ENCODE results near the gene SLC66A2.
A peak's percentile ranks its signal among the peaks of the same experiment; 100 is the strongest.

The SLC66A2 gene

DNA sequence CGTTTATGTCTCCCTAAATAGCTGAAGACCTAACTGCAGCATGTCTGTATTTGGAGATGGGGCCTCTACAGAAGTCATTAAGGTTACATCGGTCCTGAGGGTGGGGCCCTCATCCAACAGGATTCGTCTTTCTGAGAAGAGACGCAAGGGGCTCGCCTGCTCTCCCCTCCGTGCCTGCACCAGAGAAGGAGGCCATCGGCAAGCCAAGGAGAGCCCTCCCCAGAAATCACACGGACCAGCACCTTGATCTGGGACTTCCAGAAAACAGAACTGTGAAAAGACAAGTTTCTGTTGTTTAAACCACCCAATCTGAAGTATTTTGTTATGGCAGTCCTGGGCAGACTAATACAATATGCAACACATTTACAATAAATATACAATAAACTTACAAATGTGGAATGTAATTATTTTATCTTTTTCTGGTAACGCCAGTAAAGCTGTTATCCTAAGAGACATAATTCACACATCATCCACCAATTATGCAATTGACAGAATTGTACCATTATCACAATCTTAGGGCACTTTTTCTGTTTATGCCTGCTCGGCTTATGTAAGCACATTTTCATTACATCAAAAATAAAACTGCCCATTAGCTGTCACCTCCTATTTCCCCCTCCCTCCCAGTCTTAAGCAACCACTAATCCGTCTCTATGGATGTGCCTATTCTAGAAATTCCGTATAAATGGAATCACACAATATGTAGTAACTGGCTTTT is 19.1 kb upstream of the SLC66A2 start:
- no peak for DNase-seq

- peak; percentile 28 for DNase-seq
These were observed 13.9 kb upstream of the SLC66A2 start for GRCh38 chr18:79965119-79965902.

- peak; percentile 72 for DNase-seq
These were observed 13.1 kb upstream of the SLC66A2 start, which contains the start of gene HSBP1L1 for GRCh38 chr18:79964330-79965118. HSBP1L1 (plus strand) TSS chr18:79964643; CDS start chr18:79964736, 93 bp downstream.

DNA sequence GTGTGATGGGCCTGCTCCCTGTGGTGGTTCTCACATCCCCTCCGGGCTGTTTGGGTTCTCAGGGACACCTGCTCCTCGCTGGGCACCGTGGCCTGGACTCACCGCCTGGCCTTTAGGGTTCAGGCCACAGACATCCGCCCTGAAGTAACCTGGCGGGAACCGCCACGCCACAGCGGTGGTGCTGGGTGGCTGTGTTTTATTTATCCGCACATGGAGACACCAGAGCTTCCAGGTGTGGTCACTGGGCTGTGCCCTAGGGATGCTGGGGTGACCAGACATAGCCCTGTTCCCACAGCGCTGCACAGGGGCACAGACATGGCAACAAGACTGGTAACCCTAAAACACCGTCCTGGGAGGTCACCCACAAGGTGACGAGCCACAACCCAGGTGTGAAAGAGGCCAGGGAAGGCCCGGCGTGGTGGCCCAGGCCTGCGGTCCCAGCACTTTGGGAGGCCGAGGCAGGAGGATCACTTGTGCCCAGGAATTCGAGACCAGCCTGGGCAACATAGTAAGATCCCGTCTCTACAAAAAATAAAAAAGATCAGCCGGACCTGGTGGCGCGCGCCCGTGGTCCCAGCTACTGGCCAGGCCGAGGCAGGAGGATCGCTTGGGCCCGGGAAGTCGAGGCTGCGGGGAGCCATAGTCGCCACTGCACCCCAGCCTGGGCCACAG is 12.3 kb upstream of the SLC66A2 start:
- no peak for DNase-seq

DNA sequence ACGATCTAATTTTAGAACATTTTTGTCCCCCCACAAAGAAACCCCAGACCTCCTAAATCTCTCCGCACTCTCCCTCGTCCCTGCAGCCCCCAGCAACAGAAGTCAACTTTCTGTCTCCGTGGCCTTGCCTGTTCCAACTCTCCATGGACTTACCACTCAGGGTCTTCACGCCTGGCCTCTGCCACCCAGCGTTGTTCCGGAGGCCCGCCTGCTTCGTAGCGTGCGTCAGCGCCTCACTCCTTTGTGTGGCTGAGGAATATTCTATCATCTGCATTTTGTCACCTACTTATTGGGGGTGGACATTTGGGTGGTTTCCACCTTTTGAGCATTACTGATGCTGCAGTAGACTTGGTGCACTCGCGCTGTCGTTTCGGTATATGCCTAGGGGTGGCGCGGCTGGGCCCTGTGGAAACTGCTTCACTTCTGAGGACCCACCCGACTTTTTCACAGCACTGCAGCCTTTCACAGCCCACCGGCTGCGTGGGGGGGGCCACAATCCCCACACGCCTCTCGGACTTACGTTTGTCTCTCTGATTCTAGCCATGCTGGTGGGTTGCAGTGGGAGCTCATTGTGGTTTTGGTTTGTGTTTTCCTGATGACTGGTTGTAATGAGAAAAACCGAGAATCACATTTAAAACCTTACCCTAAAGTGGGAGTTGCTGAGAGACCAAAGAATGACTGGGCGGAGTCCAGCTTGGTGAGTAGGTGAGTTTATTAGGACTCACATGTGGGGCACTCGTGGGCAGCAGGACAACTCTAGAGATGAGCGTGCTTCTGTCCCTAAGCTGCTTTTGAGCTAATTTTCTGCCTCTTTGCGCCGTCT is 11.6 kb upstream of the SLC66A2 start:
- DNase-seq = no peak

- no peak for DNase-seq
These were observed 10.9 kb upstream of the SLC66A2 start for GRCh38 chr18:79962311-79962710.

DNA sequence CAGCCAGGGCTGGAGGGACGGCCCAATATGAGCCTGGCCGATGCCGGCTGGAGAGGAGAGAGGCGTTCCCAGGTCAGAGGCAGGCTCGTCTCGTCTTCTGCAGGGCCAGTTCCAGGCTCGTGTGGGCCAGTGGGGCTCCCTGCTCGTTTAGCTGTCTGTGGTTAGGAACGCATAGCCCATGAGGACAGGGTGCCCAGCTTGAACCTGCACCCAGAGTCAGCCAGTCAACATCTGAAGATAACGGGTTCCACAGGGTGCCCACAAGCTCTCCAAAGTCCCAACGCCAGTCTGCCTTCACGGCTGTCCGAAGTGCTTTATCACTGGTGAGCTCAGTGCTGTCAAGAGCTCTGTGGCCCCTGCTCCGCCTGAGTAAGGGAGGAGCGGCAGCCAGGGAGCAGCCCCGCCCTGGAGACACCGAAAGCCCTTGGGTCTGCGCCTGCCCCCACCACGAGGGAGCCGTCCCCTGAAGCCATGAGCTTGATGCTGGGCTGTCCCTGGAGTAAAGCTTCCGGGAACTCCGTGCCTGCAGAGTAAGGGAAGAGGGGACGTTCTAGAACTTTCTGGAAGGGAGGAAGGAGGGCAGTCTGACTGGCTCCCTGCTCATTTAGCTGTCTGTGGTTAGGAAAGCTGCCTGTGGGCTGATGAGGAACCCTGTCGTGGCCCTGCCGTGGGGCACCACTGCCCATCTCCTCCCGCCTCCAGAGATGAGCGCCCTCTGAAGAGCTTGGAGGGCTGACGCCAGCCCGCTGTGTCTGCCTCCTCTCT is 10.3 kb upstream of the SLC66A2 start:
- no peak for DNase-seq

DNA sequence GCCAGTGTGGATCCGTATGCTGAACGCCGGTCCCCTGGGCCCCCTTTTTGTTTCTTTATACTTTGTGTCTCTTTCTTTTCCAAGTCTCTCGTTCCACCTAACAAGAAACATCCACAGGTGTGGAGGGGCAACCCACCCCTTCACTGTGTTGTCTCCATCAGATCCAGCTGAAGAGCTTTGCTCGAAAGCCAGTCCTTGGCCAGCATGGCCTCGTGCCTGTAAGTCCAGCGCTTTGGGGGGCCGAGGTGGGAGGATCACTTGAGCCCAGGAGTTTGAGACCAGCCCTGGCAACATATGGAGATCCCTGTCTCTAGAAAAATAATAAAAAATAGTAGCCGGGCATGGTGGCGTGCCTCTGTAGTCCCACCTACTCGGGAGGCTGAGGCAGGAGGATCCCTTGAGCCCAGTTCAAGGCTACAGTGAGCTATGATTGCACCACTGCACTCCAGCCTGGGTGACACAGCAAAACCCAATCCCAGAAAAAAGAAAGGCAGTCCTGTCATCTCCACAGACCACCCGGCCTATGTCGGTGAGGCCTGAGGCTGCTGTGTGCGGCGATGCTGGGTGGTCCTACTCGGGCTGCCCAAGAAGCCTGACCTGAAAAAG is 9.6 kb upstream of the SLC66A2 start:
- DNase-seq = no peak

- DNase-seq = peak; percentile 27
These were observed 8.8 kb upstream of the SLC66A2 start for GRCh38 chr18:79960161-79960801.

DNA sequence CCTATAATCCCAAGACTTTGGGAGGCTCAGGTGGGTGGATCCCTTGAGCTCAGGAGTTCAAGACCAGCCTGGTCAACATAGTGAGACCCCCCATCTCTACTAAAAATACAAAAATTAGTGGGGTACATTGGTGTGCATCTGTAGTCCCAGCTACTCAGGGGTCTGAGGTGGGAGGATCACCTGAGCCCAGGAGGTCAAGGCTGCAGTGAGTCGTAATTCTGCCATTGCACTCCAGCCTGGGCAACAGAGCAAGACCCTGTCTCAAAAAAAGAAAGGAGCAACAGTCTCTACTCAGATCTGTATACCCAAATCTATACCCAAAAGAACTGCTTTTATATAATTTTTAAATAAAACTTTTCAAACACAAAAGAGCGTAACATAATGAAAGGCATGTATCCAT is 7.5 kb upstream of the SLC66A2 start:
- DNase-seq = no peak

DNA sequence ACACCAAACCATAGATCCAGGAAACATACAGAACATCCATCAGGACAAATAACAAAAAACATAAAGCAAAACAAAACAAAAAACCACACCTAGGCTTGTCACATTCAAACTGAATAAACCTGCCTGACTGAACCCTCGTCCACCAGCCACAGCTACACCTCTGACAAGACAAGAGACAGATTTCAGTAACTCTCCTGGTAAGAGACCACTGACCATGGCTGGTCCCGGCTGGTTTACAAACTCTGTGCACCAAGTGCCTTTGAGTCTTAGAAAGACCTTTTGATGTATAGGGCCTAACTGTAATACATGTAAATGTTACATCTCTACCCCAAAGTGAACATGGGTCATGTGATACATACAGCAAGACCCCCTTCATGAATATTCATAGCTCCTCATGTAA is 4.8 kb upstream of the SLC66A2 start:
- DNase-seq = no peak

GRCh38 chr18:79955302-79956075 is 4.0 kb upstream of the SLC66A2 start:
- DNase-seq = no peak

- no peak for DNase-seq
These were observed 3.3 kb upstream of the SLC66A2 start for GRCh38 chr18:79954791-79955190.

DNA sequence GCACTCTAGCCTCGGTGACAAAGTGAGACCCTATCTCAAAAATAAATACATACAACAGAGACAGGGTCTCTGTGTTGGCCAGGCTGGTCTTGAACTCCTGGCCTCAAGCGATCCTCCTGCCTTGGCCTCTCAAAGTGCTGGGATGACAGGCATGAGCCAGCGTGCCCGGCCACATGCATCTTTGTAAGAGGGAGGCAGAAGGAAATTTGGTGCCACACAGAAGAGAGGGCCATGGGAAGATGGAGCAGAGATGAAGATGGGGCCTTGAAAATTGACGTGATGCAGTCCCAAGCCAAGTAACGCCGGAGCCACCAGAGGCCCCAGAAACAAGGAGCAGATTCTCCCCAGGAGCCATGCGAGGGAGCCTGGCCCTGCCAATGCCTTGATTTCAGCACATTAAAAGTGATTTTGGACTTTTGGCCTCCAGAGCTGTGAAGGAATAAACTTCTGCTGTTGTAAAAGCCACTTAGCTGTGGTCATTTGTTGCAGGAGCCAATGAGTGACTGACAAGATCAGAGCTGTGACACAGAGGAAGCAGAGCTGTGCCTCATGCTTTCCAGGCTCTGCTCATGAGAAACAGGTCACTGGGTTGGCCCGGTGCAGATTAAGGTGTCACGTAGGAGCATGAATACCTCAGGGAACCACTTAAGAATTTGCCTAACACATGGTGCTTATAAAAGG is 2.7 kb upstream of the SLC66A2 start:
- DNase-seq = no peak

- DNase-seq = peak; percentile 45
These were observed 1.6 kb upstream of the SLC66A2 start for GRCh38 chr18:79952996-79953559.

GRCh38 chr18:79952456-79952995 is 1.1 kb upstream of the SLC66A2 start:
- no peak for DNase-seq

DNA sequence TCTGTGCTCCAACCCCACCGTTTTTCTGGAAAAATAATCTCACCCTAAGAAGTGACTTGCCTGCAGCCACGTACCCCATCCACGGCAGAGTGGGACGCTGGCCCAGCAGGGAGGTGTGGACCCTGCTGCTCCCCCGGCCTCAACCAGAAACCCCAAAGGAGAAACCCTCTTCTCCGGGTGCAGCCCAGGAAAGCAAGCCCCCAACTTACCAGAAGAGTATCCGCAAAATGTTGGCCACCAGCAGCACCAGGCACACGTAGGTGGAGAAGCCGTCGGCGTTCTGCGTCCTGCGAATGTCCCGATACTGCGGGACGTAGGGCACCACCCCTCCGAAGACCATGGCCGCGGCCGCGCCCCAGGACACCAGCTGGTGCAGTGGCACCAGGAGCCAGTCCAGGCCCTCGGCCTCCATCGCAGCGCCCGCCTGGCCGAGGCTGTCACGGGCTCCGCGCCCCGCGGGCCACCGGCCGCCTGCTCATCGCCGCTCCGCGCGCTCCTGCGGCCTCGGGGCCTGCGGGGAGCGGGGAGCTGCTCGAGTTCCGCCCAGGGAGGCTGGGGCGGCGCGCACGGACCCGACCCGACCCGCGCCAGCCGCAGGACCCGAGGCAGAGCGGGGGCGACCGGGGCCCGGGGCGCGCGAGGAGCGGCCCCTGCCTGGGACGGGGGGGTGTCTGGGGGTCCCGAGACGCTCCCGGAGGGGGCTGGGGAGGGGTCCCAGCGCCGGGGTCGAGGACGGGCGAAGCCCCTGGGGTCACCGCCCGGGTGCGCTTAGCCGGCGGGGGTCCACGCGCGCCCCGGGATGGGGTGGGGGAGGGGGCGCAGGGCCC is 725 bp downstream of the SLC66A2 start:
- peak; percentile 47 for DNase-seq

Data from retina (tissue), 1 donor.